Endodermal cell (in vitro differentiated cells): Measurements from ENCODE around the gene SNCAIP. TPM values are rescaled to one million over a fixed set of nuclear protein-coding genes. Genes with fewer than 3 reads are reported as not detected.

Experiments used
- DNase-seq: peaks from one replicate; pipeline ENCODE4 v3.0.0-alpha.2; 2017
- H3K27ac ChIP-seq: 2 replicates; pipeline ENCODE4 v1.5.1; 2013; ENCODE audit warnings: mild to moderate bottlenecking, low read depth, low read length, moderate library complexity
- H3K27me3 ChIP-seq: 2 replicates; pipeline ENCODE4 v1.6.1; 2013; ENCODE audit warnings: mild to moderate bottlenecking, low read length, moderate library complexity; ENCODE audit not compliant: insufficient read depth, control insufficient read depth, poor library complexity, severe bottlenecking
- H3K36me3 ChIP-seq: 2 replicates; pipeline ENCODE4 v1.7.0; 2013; ENCODE audit warnings: mild to moderate bottlenecking, low read length, moderate library complexity; ENCODE audit not compliant: control insufficient read depth, insufficient read depth
- H3K4me1 ChIP-seq: one replicate; pipeline ENCODE4 v1.7.0; 2013; ENCODE audit warnings: low read length; ENCODE audit not compliant: control insufficient read depth, insufficient read depth
- H3K4me3 ChIP-seq: 2 replicates; pipeline ENCODE4 v1.5.1; 2013; ENCODE audit warnings: mild to moderate bottlenecking, low read length, moderate library complexity
- H3K9ac ChIP-seq: 2 replicates; pipeline ENCODE4 v1.6.1; 2013; ENCODE audit warnings: mild to moderate bottlenecking, low read length, moderate library complexity; ENCODE audit not compliant: poor library complexity, severe bottlenecking; ENCODE audit errors: extremely low read depth
- H3K9me3 ChIP-seq: 2 replicates; pipeline ENCODE4 v1.6.1; 2013; ENCODE audit warnings: mild to moderate bottlenecking, low read length, moderate library complexity; ENCODE audit not compliant: control insufficient read depth
- H3K27ac Mint-ChIP-seq: 2 replicates; pipeline ENCODE4 v1.8.0; 2020; ENCODE audit warnings: mixed read lengths
- H3K27me3 Mint-ChIP-seq: 2 replicates; pipeline ENCODE4 v1.8.0; 2021; ENCODE audit warnings: mild to moderate bottlenecking, mixed read lengths; ENCODE audit not compliant: insufficient read depth
- H3K36me3 Mint-ChIP-seq: 2 replicates; pipeline ENCODE4 v1.8.0; 2020; ENCODE audit warnings: low read depth, mixed read lengths
- H3K4me1 Mint-ChIP-seq: 2 replicates; pipeline ENCODE4 v1.8.0; 2020; ENCODE audit warnings: mixed read lengths
- H3K4me3 Mint-ChIP-seq: 2 replicates; pipeline ENCODE4 v1.8.0; 2020; ENCODE audit warnings: mild to moderate bottlenecking, moderate library complexity, mixed read lengths
- H3K9me3 Mint-ChIP-seq: 2 replicates; pipeline ENCODE4 v1.8.0; 2020; ENCODE audit warnings: mild to moderate bottlenecking, mixed read lengths
- WGBS, 2 experiments: methylation state at CpG; one replicate each; pipeline versions ENCODE4 v1.1.5 to v1.1.7; 2013; ENCODE audit warnings: missing lambda C conversion rate in 2 of 2, mixed read lengths in 1 of 2; ENCODE audit not compliant: insufficient coverage in 1 of 2, insufficient read length in 1 of 2; 5-methylcytosine and 5-hydroxymethylcytosine counted together
- total RNA-seq, 2 donors: library from RNA; stranded (reverse); fragmentation: NEBNext Ultra II Directional in 1 of 2; extraction: Animal tissue kit (Norgen Biotek cat#: 25700) in 1 of 2; gene quantifications; 2 replicates in 1 of 2; 3 replicates in 1 of 2; pipeline ENCODE4 v1.2.1, GENCODE V29; 2021
- TF ChIP-seq, protein P1 (sequence below): fragments of 200-600 bp; sonication (generic); conservative IDR thresholded peaks from 2 replicates; pipeline ENCODE4 v1.5.0; 2021; ENCODE audit warnings: antibody characterized with exemption, mild to moderate bottlenecking

The SNCAIP gene
- total RNA-seq, 2 donors from 2014 or later, result 1.4 to 2.1 TPM

DNA sequence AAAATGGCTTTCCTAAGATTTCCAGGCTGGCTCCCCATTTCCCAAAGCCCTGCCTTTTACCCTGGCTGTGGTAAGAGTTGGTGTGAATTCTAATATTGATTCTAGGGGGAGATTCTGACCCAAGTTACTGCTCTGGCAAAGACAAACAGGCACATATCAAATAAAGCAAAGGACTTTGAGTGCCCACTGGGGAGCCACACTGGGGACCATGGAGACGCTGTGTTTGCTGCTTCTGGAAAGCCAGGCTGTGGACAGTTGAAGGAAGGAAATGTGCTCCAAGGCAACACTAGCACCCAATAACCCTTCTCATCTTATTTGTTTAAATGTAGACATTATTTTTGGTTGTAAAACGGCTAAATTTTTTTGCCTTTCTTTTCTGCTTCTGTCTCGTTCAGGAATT lies 78.7 kb downstream of the SNCAIP start:
- no peak for DNase-seq
- TF ChIP-seq, protein P1, sequence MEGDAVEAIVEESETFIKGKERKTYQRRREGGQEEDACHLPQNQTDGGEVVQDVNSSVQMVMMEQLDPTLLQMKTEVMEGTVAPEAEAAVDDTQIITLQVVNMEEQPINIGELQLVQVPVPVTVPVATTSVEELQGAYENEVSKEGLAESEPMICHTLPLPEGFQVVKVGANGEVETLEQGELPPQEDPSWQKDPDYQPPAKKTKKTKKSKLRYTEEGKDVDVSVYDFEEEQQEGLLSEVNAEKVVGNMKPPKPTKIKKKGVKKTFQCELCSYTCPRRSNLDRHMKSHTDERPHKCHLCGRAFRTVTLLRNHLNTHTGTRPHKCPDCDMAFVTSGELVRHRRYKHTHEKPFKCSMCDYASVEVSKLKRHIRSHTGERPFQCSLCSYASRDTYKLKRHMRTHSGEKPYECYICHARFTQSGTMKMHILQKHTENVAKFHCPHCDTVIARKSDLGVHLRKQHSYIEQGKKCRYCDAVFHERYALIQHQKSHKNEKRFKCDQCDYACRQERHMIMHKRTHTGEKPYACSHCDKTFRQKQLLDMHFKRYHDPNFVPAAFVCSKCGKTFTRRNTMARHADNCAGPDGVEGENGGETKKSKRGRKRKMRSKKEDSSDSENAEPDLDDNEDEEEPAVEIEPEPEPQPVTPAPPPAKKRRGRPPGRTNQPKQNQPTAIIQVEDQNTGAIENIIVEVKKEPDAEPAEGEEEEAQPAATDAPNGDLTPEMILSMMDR, result no peak
- H3K4me3 ChIP-seq, result no peak overlapping the region
- Mint-ChIP-seq H3K9me3 (no peaks in the 10 kb centered on the region), H3K4me3 (no peak overlapping the region), H3K27me3 (no peaks in the 10 kb centered on the region), H3K27ac (no peak overlapping the region), H3K4me1 (peaks cover 4% of the 10 kb centered on the region), H3K36me3 (no peaks in the 10 kb centered on the region)
- WGBS, 2 experiments, result 84% methylated on average over 3 of the region's 3 CpGs; no CpG with 5 or more reads in 1 of the 2 experiments
- H3K27ac ChIP-seq, result no peak overlapping the region
- peaks cover 2% of the 10 kb centered on the region for H3K4me1 ChIP-seq
- H3K9me3 ChIP-seq, result no peaks in the 10 kb centered on the region
- no peak overlapping the region for H3K9ac ChIP-seq
- H3K36me3 ChIP-seq, result no peaks in the 10 kb centered on the region
- H3K27me3 ChIP-seq, result no peaks in the 10 kb centered on the region

DNA sequence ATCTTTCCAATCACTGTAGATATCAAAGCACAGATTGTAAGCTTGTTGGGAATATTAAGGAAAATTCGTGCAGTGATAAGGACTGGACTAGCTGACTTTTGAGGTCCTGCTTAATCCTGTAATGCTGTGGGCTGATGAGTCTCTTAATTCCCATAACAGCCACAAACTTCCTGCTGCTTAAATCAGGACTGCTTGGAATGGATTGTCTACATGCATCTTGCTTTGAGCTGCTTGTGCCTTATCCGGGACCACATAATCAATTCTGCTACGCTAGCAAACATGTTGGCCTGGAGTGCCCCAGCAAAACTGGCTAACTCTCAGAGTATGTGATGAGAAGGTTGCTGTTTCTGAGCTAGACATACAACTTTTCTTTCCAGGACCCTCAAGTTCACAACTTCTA lies 79.6 kb downstream of the SNCAIP start:
- no peak overlapping the region for H3K27ac ChIP-seq
- H3K36me3 ChIP-seq, result no peaks in the 10 kb centered on the region
- TF ChIP-seq, protein P1, result no peak
- peaks cover 2% of the 10 kb centered on the region for H3K4me1 ChIP-seq
- Mint-ChIP-seq H3K36me3 (no peaks in the 10 kb centered on the region), H3K27ac (no peak overlapping the region), H3K9me3 (no peaks in the 10 kb centered on the region), H3K27me3 (no peaks in the 10 kb centered on the region), H3K4me1 (peaks cover 4% of the 10 kb centered on the region), H3K4me3 (no peak overlapping the region)
- no peaks in the 10 kb centered on the region for H3K27me3 ChIP-seq
- H3K9me3 ChIP-seq, result no peaks in the 10 kb centered on the region
- WGBS, 2 experiments, result 83 to 95% methylated on average over 3 of the region's 3 CpGs
- H3K9ac ChIP-seq, result no peak overlapping the region
- H3K4me3 ChIP-seq, result no peak overlapping the region
- no peak for DNase-seq

DNA sequence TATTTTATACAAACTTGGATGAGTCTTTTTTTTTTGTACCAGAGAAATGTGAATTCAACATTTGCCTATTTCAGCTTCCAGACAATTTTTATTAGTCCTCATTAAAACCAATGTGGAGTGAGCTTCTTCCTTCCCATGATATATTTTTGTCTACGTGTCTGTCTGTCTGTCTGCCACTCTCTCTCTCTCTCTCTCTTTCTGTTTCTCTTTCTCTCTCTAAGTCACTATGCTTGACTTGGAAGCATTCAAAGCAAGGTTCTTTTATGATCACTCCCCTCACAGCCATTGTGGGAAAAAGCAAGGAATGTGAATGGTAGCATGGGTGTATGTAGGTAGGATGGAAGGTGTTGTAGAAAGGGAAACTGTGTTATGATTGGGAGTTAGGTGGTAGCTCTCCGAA lies 80.2 kb downstream of the SNCAIP start:
- H3K27ac Mint-ChIP-seq, result no peak overlapping the region
- WGBS, 2 experiments, result 96 to 100% methylated on average over 1 to 2 of the region's 2 CpGs
- no peak for DNase-seq
- Histone ChIP-seq H3K4me3 (no peak overlapping the region), H3K27ac (no peak overlapping the region), H3K9me3 (no peaks in the 10 kb centered on the region), H3K9ac (no peak overlapping the region), H3K4me1 (peaks cover 2% of the 10 kb centered on the region), H3K36me3 (no peaks in the 10 kb centered on the region), H3K27me3 (no peaks in the 10 kb centered on the region)
- no peak overlapping the region for H3K4me3 Mint-ChIP-seq
- peaks cover 4% of the 10 kb centered on the region for H3K4me1 Mint-ChIP-seq
- TF ChIP-seq, protein P1, result no peak
- H3K36me3 Mint-ChIP-seq, result no peaks in the 10 kb centered on the region
- H3K27me3 Mint-ChIP-seq, result no peaks in the 10 kb centered on the region
- no peaks in the 10 kb centered on the region for H3K9me3 Mint-ChIP-seq
